Stimulated activated CD8-positive, alpha-beta memory T cell treated with anti-CD3 and anti-CD28 coated beads, Interleukin-12 subunit alpha, Interleukin-12 subunit beta, amount 100 ng/mL, for 1 hour (primary cell): ENCODE results near the gene ATP4A.

Experiments
- DNase-seq: peaks from one replicate; pipeline ENCODE4 v3.0.0-alpha.2; 2020; ENCODE audit warnings: low read depth

The ATP4A gene

DNA sequence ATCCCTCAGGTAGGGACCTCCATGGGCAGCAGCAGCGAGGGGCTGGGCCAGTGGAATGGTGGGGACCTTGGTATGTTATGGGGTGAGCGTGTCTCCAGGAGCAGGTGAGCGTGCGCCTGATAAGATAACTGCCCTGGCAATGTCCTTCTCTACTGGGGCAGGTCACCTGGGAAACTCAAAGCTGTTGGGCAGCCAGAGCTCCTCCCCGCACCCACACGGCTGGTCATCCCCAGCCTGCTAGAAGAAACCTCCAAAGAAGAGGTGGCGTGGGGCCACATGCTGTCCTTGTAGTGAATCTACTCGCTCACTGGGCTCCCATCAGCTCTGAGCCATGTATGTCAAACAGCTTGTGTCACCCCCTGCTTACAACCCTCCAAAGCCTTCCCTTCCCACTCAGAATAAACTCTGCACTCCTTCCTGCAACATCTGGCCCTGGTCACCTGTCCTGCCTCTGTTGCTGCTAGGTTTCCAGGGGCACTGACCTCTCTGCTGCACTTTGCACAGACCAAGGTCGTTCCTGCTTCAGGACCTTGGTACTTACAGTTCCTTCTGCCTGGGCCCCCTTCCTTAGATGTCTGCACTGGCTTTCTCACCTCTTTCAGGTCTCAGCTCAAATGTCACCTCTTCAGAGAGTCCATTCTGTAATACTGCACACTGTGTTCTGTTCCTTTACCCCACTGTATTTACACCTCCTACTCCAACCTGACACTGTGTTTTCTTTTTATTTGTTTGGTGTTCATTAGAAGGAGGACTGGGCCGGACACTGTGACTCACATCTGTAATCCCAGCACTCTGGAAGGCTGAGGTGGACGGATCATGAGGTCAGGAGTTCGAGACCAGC lies 1.8 kb upstream of the ATP4A start:
- DNase-seq: no peak

DNA sequence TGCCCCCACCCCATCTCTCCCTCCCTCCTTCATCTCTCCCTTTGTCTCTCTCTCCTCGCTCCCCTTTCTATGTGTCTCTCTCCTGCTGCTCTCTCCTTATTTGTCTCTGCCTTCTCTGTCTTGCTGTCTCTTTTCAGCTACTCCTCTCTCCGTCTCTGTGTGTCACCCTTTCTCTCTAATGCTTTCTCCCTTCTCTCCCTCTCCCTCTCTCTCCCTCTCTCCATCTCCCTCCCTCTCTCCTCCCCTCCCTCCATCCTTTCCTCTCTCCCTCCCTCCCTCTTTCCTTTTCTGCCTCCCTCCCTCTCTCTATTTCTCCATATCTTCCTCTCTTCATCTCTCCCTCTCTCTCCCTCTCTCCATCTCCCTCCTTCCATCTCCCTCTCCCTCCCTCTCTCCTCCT lies 682 bp downstream of the ATP4A start:
- DNase-seq: no peak

DNA sequence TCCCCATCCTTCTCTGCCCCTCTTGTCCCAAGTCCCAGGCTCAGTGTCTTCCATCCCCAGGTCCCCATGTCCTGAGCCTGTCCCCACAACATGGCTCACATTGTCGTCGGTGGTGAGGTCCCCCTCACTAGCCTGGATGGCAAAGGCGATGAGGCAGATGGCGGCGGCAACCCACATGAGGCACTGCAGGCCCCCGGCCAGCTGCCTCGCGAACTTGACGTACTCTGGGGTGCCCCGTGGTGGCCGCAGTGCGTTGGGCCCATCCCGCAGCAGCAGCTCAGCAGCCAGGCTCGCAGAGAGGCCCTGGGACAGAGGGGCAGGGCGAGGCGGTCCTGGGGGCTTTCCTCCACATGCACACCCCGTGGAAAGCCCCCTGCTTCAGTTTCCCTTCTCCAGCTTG lies 1.1 kb downstream of the ATP4A start:
- no peak for DNase-seq

DNA sequence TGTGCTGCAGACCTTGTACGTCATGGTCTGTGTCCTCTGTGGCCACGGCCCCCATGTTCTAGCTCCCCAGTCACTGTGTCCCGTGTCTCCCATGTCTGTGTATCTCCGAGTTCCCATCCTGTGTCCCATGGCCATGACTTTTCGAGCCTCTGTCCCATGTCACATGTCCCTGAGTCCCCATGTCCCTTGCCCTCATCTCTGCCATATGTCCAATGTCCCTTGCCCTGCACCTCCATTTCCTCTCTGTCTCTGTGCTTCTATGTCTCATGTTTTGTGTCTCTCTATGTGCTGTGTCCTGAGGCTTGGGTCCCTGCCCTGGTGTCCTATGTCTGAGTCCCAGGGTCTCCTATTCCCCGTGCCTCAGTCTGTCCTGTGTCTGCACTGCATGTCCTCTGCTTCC lies 2.0 kb downstream of the ATP4A start:
- DNase-seq: no peak

DNA sequence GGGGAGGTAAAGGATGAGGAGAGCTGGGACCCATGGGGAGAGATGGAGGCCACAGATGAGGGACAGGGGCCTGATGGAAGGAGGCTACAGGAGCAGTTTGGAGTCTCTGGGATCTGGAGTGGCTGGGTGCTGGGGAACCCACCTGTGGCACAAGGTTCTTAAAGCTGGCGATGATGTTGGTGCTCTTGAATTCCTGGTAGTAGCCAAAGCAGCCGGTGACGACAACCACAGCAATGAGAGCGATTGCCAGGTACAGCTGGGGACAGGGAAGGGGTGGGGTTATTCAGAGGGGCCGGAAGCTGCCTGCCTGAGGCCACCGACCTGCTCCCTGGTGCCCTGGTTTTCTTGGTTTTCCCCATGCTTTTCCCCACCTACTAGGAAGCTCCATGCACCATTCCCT lies 2.8 kb downstream of the ATP4A start:
- DNase-seq: no peak

DNA sequence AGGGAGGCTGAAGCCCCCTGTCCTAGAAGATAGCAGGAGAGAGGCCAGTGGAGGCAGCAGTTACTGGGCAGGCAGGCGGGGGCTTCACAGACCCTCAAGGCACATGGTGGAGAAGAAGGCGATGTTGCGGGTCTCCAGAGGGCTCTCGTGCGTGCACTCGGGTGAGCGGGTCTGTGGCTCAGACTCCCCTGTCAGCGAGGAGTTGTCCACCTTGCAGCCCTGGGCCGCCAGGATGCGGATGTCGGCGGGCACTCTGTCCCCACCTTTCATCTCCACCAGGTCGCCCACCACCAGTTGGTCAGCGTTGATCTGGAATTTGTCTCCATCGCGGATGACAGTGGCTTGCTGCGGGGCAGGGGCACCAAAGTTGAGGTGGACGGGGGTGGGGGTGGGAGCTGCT lies 3.2 kb downstream of the ATP4A start:
- no peak for DNase-seq

DNA sequence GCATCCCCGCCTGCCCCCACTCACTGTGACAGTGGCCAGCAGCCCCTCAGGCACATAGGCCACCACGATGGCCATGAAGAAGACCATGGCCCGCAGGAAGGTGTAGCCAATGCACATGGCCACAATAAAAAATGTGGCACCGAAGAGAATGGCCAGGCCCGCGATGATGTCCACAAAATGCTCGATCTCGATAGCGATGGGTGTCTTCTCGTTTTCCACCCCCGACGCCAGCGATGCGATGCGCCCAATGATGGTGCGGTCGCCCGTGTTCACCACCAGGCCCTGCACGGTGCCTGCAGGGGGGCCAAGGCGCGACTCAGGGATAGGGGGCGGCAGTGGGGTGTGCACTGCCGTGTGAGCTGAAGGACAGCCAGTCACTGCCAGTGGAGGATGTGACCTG lies 3.7 kb downstream of the ATP4A start:
- DNase-seq: no peak

DNA sequence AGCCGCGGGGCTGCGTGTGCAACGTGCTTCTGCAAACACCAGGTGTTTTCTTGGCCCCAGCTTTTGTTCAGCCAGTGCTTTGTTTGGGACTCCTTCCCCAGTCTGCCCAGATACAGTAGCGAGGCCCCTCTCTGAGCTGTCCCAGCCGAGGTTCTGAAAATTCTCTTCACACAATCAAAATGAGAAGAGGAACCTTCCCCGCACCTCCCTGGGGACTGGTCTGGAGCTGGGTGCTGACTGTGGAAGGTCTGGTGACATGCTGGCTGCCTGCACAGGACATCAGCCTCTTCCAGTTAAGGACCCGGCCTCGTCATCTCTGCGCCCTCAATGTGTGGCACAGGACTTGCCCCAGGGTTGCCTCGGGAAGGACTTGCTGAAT lies 4.2 kb downstream of the ATP4A start:
- no peak for DNase-seq

DNA sequence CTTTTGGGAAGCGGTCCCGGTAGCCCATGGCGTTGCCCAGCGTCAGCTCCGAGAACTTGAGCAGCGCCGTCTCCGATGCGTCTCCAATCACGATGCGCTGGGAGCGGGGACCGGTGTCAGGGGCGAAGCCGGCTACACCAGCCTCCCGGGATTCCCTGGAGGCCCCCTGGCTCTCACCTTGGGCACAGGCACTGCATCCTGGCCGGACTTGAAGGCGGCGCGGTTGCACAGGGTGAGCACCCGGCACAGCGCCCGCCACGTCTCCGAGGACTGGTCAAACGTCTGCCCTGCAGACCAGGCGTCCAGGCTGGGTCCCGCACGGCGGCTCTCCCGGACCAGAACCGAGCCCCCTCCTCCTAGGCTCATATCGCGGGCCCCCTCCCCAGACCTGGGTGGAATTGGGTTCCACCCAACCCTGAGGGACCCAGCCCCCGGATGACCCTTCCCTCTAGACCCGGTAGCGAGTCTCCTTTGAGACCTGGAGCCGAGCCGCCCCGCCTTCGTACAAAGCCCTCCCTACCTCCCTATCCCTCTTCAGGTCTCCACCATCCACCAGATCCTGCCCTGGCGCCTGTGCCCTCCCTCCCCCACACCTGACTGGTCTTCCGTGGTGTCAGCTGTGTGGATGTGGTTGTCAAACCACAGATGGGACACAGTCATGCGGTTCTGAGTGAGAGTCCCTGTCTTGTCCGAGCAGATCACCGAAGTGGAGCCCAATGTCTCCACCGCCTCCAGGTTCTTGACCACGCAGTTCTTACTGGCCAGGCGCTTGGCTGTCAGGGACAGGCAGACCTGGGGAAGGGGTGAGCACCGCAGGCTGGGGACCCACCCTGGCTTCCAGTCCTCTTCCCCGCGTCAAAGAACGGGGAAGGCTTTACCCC lies 4.8 kb downstream of the ATP4A start:
- no peak for DNase-seq

DNA sequence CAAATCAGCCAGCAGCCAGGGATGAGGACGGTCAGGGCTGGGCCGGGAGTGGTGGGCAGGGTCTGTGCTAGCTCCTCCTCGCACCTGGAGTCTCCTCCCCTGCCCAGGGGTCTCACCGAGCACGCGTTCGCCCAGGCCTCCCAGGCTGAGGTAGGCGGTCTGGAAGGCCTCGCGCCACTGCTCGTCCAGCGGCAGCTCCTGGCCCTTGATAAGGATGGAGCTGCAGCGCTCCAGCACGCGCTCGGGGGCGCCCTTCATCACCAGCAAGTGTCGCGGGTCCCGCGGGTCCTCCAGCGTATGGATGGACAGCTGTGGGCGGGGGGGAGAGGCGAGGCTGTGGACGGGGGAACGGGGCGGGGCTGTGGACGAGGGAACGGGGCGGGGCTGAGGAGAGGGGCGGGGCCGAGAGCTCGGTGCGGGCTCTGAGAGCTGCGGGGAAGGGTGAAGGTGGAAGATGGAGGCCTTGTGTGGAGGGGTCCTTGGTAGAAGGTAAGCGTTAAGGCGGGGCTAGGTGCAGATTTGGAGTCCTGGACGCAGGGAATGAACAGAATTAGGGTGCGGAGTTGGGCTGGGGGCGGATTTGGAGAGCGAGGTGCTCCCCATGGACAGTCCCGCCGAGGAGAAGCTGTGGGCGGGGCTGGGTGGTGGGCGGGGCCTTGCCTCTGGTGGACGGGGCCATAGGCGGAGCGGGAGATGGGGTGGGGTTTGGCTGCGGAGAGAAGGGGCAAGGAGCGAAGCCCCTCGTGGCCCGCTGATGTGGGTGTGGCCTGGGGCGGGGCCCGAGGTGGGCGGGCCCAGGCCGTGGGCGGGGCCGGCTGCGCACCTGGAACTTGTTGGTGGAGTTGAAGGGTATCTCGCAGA lies 5.7 kb downstream of the ATP4A start:
- DNase-seq: peak; percentile 16

DNA sequence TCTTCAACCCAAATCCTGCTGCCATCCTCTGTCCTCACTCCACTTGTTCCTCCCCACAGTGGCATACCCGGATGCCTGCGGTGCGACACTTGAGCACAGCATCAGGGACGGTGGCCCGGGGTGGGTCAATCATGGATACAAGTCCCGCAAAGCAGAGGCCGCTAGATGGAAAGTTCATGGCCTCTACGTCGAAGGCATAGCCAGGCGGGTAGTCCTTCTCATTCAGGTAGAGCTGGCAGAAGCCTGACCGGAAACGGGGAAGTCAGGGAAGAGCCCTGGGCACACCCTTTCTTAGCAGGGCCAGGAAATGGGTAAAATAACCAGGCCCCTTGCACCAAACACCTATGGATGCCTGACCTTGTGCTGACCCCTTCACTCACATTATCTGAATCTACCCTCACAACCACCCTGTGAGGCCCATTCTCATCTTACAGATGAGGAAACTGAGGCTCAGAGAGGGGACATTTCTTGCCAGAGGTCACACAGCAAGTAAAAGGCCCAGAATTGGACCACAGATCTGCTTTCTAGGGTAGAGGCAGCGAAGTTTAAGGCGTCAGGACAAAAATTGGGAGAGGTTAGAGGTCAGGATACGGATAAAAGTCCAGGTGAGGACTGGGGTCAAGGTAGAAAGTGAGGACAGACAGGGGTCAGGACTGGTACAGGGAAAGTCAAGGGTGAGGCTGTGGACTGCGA lies 6.5 kb downstream of the ATP4A start:
- no peak for DNase-seq

DNA sequence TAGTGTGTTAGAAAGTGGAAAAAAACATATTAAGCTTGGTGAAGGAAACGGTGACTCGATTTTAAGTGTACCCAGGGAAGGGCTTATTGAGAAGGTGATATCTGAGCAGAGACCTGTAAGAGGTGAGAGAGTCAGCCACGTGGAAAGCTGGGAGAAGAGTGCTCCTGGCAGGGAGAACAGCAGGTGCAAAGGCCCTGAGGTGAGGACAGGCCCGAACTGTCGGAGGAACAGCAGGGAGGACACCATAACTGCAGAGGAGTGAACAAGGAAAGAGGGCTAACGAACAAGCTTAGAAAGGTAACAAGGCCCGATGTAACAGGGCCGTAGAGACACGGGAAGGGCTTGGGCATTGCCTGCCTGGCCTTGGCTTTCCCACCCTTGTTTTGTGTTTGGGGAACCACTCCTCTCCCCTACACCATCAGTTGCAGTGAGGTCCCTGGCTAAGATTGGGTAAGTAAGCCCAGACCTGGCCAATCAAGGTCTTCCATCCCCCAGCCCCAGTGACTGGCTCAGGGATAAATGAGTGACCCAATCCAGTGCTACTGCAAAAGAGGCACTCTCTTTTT lies 7.3 kb downstream of the ATP4A start:
- DNase-seq: no peak

DNA sequence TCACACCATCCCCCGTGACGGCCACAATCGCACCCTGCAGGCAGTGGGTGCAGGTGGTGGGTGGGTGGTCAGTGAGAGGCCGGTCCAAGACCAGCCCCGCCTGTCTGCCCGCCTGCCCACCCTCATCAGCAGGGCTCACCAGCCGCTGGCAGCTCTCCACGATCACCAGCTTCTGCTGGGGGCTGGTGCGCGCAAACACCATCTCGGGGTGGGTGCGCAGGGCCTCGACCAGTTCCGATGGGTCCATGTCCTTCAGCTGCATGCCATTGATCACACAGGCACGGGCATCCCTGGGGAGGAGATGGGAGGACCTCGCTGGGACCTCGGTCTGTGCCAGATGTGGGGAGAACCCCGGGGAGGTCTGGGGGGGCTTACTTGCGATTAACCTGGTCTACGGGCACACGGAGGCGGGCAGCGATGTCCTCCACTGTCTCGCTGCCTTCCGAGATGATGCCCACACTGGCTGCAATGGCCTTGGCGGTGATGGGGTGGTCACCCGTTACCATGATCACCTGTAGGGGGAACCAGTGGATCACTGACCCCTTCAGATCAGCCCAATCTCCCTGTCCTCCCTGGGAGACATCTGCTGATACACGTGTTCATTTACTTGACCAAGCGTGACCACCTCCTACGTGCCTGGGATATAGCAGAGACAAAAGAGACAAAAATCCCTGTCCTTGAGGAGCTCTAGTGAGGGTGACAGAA lies 8.0 kb downstream of the ATP4A start:
- no peak for DNase-seq

DNA sequence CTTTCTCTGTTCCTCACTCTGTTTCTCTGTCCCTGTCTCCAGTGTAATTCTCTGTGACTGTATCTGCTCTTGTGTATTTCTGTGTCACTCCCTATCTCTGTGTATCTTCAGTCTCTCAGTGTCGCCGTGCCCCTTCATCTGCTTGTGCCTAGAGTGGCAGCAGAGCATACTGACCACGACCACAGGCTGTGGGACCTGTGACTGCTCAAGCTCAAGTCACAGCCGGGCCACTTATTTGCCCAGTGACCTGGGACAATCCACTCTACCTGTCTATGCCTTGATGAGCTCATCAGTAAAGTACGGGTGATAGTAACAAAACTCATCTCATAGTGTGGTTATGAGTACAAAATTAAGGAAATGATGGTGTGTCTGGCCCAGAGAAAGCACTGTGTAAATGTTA lies 9.4 kb downstream of the ATP4A start:
- DNase-seq: no peak

DNA sequence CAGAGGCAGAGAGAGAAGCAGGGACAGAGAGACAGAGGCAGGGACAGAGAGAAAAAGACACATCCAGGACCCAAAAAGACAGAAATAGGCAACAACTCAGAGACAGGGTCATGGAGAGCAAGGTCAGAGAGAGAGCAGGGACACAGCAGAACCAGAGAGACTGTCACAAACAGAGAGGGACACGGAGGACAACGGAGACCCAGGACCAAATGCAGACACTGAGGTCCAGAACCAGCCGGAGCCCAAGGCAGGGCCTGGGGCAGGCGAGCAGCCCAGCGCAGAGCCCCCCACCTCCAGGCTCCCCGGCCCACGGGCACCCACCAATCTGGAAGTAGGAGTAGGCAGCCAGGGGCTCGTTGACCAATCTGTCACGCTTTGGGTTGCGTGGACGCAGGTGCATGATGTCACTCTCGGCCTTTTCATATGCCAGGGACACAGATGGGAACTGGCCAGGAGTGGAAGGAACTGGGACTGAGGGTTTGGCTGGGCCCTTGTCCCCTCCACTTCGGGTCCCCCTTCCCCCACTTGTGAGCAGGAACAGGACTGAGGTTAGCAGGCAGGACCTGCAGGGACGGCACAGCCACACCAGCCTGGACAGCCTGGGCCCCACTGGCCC lies 10.0 kb downstream of the ATP4A start:
- DNase-seq: no peak

DNA sequence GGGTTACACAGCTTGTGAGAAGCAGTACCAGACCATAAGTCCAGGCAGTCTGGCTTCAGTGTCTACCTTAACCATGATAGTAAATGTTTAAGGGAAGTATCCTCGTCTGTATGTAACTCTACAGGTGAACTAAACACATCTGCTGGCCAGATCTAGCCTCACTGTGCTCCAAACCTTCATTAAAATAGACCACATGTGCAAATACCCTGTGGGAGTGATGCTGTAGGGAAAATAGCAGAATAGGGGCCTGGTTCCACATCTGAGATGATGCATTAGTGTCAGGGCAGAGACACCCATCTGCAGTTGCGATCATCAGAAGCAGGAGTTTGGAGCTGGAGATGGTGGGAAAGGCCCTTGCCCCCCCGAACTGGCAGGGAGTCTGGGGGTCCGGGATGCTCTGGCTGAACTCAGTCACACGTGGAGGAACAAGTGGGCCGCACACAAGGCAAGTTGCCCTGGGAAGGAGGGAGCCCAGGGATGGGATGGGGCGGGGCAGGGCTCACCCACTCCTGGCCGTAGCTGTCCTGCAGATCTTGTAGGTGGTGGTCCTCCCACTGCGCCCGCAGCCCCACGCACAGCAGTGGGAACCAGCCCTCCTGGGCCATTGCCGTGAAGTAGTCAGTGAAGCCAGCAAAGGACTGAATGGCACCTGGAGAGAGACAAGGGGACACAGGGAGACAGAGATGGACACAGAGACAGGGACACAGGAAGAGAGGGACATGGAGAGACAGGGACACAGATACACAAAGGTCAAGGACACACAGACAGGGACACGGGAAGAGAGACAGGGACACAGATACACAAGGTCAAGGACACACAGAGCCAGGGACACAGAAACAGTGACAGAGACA lies 10.7 kb downstream of the ATP4A start:
- DNase-seq: no peak

DNA sequence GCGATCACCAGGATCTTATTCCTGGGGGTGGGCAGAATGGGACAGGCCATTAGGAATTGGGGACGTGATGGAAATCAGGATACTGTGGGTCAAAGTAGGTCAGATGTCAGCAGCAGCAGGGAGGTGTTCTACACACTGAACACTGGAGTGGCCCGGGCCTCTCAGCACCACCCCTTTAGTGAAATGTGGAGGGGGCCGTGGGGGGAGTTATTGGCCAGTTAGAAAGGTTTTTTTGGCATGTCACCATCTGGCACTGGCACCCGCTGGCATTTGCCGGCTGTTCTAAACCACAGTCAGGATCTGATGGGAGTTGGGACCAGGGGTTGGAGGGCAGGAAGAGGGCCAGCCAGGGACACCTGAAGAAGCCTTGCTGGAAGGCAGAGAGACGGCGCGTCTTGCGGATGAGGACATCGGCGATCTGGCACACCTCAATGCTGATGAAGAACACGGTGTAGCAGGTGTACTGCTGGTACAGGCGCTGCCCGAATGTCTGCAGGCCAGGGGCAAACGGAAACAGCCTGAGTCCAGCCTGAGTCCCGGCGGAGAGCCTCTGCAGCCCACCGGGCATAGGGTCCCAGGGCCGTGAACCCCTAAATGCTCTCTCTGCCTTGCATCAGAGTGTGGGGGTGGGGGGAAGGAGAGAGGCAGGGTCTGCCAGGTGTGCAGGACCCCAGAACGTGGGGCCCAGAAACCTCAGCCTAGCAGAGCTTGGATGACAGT lies 12.2 kb downstream of the ATP4A start:
- DNase-seq: no peak

DNA sequence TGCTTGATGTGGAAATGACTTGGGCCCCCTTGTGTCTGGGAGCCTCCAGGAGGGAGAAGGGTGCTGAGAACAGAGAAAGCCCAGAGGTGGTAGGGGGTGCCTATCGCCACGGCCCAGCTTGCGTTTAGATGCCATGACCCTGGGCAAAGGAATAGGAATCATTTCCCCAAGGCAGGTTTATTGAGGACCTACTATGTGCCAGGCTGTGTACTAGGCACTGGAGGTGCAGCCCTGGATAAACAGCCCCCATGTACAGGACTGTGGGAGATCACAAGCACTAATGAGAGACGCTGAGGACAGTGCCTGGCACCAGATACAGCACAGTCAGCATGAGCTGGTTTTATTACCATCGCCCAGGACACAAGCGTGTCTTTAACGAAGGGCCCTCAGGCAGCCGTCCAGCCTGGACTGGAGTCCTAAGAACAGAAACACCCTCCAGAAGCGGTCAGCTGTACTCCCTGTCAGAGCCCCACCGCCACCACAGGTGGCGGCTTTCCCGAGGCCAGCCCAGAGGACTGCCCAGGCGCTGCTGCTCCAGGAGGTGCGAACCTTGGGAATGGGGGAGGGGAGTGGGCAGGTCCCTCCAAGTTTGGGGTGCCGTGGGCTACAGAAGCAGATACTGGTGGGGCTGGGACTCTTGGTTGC lies 13.5 kb downstream of the ATP4A start:
- no peak for DNase-seq
